Mammary epithelial cell (primary cell): ENCODE data around the gene KRT77.

Source experiments
- EZH2 ChIP-seq: IDR thresholded peaks from 2 replicates; pipeline ENCODE4 v1.6.1; 2012; ENCODE audit warnings: low read length, inconsistent platforms, borderline replicate concordance
- TF ChIP-seq, protein P1 (sequence below), 2 donors: IDR thresholded peaks in 1 of 2; conservative IDR thresholded peaks in 1 of 2; 2 replicates each; pipeline ENCODE4 v1.5.1; 2011 to 2012; ENCODE audit warnings: inconsistent platforms in 2 of 2, low read length in 2 of 2, mild to moderate bottlenecking in 2 of 2, control low read depth in 1 of 2, low read depth in 1 of 2; ENCODE audit not compliant: insufficient read depth in 1 of 2; ENCODE audit errors: extremely low read depth in 1 of 2

- TF ChIP-seq, protein P1, sequence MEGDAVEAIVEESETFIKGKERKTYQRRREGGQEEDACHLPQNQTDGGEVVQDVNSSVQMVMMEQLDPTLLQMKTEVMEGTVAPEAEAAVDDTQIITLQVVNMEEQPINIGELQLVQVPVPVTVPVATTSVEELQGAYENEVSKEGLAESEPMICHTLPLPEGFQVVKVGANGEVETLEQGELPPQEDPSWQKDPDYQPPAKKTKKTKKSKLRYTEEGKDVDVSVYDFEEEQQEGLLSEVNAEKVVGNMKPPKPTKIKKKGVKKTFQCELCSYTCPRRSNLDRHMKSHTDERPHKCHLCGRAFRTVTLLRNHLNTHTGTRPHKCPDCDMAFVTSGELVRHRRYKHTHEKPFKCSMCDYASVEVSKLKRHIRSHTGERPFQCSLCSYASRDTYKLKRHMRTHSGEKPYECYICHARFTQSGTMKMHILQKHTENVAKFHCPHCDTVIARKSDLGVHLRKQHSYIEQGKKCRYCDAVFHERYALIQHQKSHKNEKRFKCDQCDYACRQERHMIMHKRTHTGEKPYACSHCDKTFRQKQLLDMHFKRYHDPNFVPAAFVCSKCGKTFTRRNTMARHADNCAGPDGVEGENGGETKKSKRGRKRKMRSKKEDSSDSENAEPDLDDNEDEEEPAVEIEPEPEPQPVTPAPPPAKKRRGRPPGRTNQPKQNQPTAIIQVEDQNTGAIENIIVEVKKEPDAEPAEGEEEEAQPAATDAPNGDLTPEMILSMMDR (conservative IDR thresholded peaks at IDR 0.05 in 1 of 2, IDR thresholded peaks at IDR 0.05 in 1 of 2; ENCODE audit: extremely low read depth in 1 of 2, insufficient read depth in 1 of 2, low read depth in 1 of 2, low read length in 2 of 2) = no peak
- no peak for TF ChIP-seq EZH2
These were observed 2.0 kb downstream of the KRT77 start for GRCh38 chr12:52701281-52701680.
